CD14-positive monocyte (primary cell): ENCODE measurements around the gene ZSCAN23. TPM values are rescaled to one million over a fixed set of nuclear protein-coding genes. Genes with fewer than 3 reads are reported as not detected.
"Not testable (repeated sequence)": the region's sequence is repeated elsewhere in the genome, so short reads cannot be mapped to it uniquely, and the experiment has no call there.

Experiments
- DNase-seq, 3 donors: peaks; one replicate each; pipeline ENCODE4 v3.0.0-alpha.2; 2011 to 2022
- H2AFZ ChIP-seq: 2 replicates; pipeline ENCODE4 v1.6.0; 2012; ENCODE audit warnings: mild to moderate bottlenecking, low read depth, low read length, inconsistent platforms; ENCODE audit not compliant: insufficient read depth, poor library complexity, severe bottlenecking
- H3K27ac ChIP-seq, 2 donors: 1 replicate in 1 of 2; 2 replicates in 1 of 2; pipeline ENCODE4 v1.5.1; 2012 to 2013; ENCODE audit warnings: low read length in 2 of 2, control low read depth in 1 of 2, inconsistent platforms in 1 of 2, low read depth in 1 of 2, mild to moderate bottlenecking in 1 of 2
- H3K27me3 ChIP-seq, 2 donors: one replicate each; pipeline versions ENCODE4 v1.6.0 to v1.6.1; 2011 to 2013; ENCODE audit warnings: low read length in 2 of 2; ENCODE audit not compliant: control insufficient read depth in 2 of 2, insufficient read depth in 2 of 2
- H3K36me3 ChIP-seq, 2 donors: replicated peaks in 1 of 2; 1 replicate in 1 of 2; 2 replicates in 1 of 2; pipeline versions ENCODE4 v1.5.1 to v1.6.1; 2012 to 2013; ENCODE audit warnings: low read length in 2 of 2, control low read depth in 1 of 2, inconsistent platforms in 1 of 2, mild to moderate bottlenecking in 1 of 2; ENCODE audit not compliant: insufficient read depth in 2 of 2, control insufficient read depth in 1 of 2
- H3K4me1 ChIP-seq, 2 donors: 1 replicate in 1 of 2; 2 replicates in 1 of 2; pipeline versions ENCODE4 v1.5.1 to v1.6.1; 2012 to 2013; ENCODE audit warnings: low read length in 2 of 2, control low read depth in 1 of 2, inconsistent platforms in 1 of 2, mild to moderate bottlenecking in 1 of 2, moderate library complexity in 1 of 2; ENCODE audit not compliant: insufficient read depth in 2 of 2, control insufficient read depth in 1 of 2
- H3K4me2 ChIP-seq: replicated peaks from 2 replicates; pipeline ENCODE3; 2012; ENCODE audit warnings: low read length, moderate library complexity, mild to moderate bottlenecking; ENCODE audit not compliant: poor library complexity, severe bottlenecking; ENCODE audit errors: extremely low read depth
- H3K4me3 ChIP-seq, 3 experiments: fragments of 200-600 bp in 1 of 3; sonication (generic) in 1 of 3; replicated peaks in 1 of 3; 1 replicate in 2 of 3; 2 replicates in 1 of 3; pipeline ENCODE4 v1.5.1; 2011 to 2013; ENCODE audit warnings: low read length in 3 of 3, mild to moderate bottlenecking in 3 of 3, control low read depth in 2 of 3, low read depth in 2 of 3, inconsistent platforms in 1 of 3, moderate library complexity in 1 of 3
- H3K79me2 ChIP-seq: 2 replicates; pipeline ENCODE4 v1.6.0; 2012; ENCODE audit warnings: mild to moderate bottlenecking, control low read depth, inconsistent platforms, low read length, moderate library complexity; ENCODE audit not compliant: insufficient read depth
- H3K9ac ChIP-seq: 2 replicates; pipeline ENCODE4 v1.6.0; 2017; ENCODE audit warnings: low read length, mild to moderate bottlenecking; ENCODE audit not compliant: insufficient read depth, poor library complexity, severe bottlenecking
- H3K9me3 ChIP-seq, 2 donors: replicated peaks in 1 of 2; 1 replicate in 1 of 2; 2 replicates in 1 of 2; pipeline versions ENCODE4 v1.5.1 to v1.6.1; 2012 to 2013; ENCODE audit warnings: low read length in 2 of 2, control low read depth in 1 of 2; ENCODE audit not compliant: control insufficient read depth in 1 of 2, insufficient read depth in 1 of 2
- H4K20me1 ChIP-seq: 2 replicates; pipeline ENCODE4 v1.6.0; 2012; ENCODE audit warnings: mild to moderate bottlenecking, low read length, control low read depth, moderate library complexity; ENCODE audit not compliant: insufficient read depth
- H3K27ac Mint-ChIP-seq, 7 donors: one replicate each; pipeline ENCODE4 v1.8.0; 2020; ENCODE audit warnings: mild to moderate bottlenecking in 7 of 7, mixed read lengths in 7 of 7, moderate library complexity in 6 of 7, inconsistent platforms in 2 of 7
- H3K27me3 Mint-ChIP-seq, 3 donors: one replicate each; pipeline ENCODE4 v1.8.0; 2021 to 2022; ENCODE audit warnings: low read depth in 3 of 3, mild to moderate bottlenecking in 3 of 3, mixed read lengths in 3 of 3, moderate library complexity in 3 of 3, inconsistent platforms in 1 of 3
- H3K36me3 Mint-ChIP-seq, 2 donors: one replicate each; pipeline ENCODE4 v1.8.0; 2020; ENCODE audit warnings: mixed read lengths in 2 of 2, inconsistent platforms in 1 of 2, mild to moderate bottlenecking in 1 of 2
- H3K4me1 Mint-ChIP-seq: one replicate; pipeline ENCODE4 v1.8.0; 2020; ENCODE audit warnings: mild to moderate bottlenecking, mixed read lengths
- H3K4me3 Mint-ChIP-seq, 2 donors: one replicate each; pipeline ENCODE4 v1.8.0; 2020; ENCODE audit warnings: mild to moderate bottlenecking in 2 of 2, mixed read lengths in 2 of 2, moderate library complexity in 1 of 2
- H3K9me3 Mint-ChIP-seq, 7 donors: one replicate each; pipeline ENCODE4 v1.8.0; 2020 to 2022; ENCODE audit warnings: mixed read lengths in 7 of 7, mild to moderate bottlenecking in 6 of 7, moderate library complexity in 6 of 7, inconsistent platforms in 2 of 7
- WGBS: methylation state at CpG from one replicate; pipeline ENCODE4 v1.1.5; 2013; ENCODE audit warnings: missing lambda C conversion rate; ENCODE audit not compliant: insufficient coverage; 5-methylcytosine and 5-hydroxymethylcytosine counted together
- intact Hi-C, 2 donors: fragments of 100-400 bp; cut with micrococcal nuclease; formaldehyde crosslinking; loops; one replicate each; pipeline versions ENCODE4 v1.15.0 to v1.15.1; 2023
- polyA plus RNA-seq, 3 donors: library from polyadenylated mRNA; depleted of rRNA in 1 of 3; unstranded in 2 of 3; stranded (reverse) in 1 of 3; fragments of 300-500 nt in 2 of 3; fragments of >200 nt in 1 of 3; fragmentation: Illumina TruSeq in 2 of 3; gene quantifications; 1 replicate in 2 of 3; 2 replicates in 1 of 3; pipeline ENCODE4 v1.2.3, GENCODE V29; 2012 to 2021
- TF ChIP-seq, protein P1 (sequence below): fragments of 200-600 bp; IDR thresholded peaks from one replicate; pipeline ENCODE4 v1.8.0; 2022; ENCODE audit warnings: antibody characterized with exemption, mild to moderate bottlenecking

The ZSCAN23 gene
- polyA plus RNA-seq, 3 donors, result not detected

DNA sequence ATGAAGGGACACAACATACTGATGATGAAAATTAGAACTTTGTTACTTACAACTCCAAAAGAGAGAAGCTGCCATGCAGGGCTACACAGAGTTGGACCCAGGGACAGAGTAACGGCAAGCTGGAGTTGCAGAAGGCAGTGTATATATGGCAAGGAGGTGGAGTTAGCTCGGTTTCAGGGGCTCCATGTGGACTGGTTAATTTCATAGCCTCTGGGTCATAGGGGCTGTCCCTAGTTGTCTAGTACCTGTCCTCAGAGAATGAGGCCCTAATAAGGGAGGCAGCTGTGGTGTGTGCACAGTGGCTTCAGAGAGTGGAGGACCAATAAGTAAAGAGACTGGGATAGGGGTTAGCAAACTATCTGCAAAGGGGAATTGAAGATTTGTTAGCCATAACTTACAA is 35.9 kb downstream of the ZSCAN23 start:
- H3K27ac ChIP-seq, result no peak overlapping the region
- H3K27me3 Mint-ChIP-seq, result peaks cover 27 to 30% (median 27%) of the 10 kb centered on the region in 3 donors
- H3K36me3 ChIP-seq, result no peaks in the 10 kb centered on the region
- no peak overlapping the region for H3K4me3 ChIP-seq
- TF ChIP-seq, protein P1, sequence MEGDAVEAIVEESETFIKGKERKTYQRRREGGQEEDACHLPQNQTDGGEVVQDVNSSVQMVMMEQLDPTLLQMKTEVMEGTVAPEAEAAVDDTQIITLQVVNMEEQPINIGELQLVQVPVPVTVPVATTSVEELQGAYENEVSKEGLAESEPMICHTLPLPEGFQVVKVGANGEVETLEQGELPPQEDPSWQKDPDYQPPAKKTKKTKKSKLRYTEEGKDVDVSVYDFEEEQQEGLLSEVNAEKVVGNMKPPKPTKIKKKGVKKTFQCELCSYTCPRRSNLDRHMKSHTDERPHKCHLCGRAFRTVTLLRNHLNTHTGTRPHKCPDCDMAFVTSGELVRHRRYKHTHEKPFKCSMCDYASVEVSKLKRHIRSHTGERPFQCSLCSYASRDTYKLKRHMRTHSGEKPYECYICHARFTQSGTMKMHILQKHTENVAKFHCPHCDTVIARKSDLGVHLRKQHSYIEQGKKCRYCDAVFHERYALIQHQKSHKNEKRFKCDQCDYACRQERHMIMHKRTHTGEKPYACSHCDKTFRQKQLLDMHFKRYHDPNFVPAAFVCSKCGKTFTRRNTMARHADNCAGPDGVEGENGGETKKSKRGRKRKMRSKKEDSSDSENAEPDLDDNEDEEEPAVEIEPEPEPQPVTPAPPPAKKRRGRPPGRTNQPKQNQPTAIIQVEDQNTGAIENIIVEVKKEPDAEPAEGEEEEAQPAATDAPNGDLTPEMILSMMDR, result no peak
- no peak overlapping the region for H3K27ac Mint-ChIP-seq
- no peaks in the 10 kb centered on the region for H3K79me2 ChIP-seq
- no peak overlapping the region for H2AFZ ChIP-seq
- intact Hi-C loops, result no loop called here
- no peak for DNase-seq
- no peaks in the 10 kb centered on the region for H3K4me1 Mint-ChIP-seq
- no peaks in the 10 kb centered on the region for H3K9me3 ChIP-seq
- H3K27me3 ChIP-seq, result peaks cover 16 to 17% of the 10 kb centered on the region in 2 donors
- peaks cover 0 to 2% of the 10 kb centered on the region in 2 donors for H3K36me3 Mint-ChIP-seq
- H3K9me3 Mint-ChIP-seq, result peaks cover 0 to 11% (median 6%) of the 10 kb centered on the region in 7 donors
- peak overlapping the region in 1 of 2 donors; percentile 21 for H3K4me3 Mint-ChIP-seq
- no peak overlapping the region for H3K4me2 ChIP-seq
- 71% methylated on average over 2 of the region's 2 CpGs for WGBS
- H3K4me1 ChIP-seq, result no peaks in the 10 kb centered on the region
- H4K20me1 ChIP-seq, result no peaks in the 10 kb centered on the region
- H3K9ac ChIP-seq, result no peak overlapping the region

DNA sequence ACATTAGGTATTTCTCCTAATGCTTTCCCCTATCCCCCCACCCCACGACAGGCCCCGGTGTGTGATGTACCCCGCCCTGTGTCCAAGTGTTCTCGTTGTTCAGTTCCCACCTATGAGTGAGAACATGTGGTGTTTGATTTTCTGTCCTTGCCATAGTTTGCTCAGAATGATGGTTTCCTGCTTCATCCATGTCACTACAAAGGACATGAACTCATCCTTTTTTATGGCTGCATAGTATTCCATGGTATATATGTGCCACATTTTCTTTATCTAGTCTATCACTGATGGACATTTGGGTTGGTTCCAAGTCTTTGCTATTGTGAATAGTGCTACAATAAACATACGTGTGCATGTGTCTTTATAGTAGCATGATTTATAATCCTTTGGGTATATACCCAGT is 39.4 kb downstream of the ZSCAN23 start:
- H2AFZ ChIP-seq, H3K4me3 Mint-ChIP-seq, H3K27ac ChIP-seq, H4K20me1 ChIP-seq, H3K9ac ChIP-seq, H3K79me2 ChIP-seq, H3K36me3 ChIP-seq, H3K27ac Mint-ChIP-seq, H3K4me2 ChIP-seq, H3K36me3 Mint-ChIP-seq, DNase-seq, H3K9me3 ChIP-seq, H3K4me3 ChIP-seq, intact Hi-C loops: not testable (repeated sequence)
- Mint-ChIP-seq H3K4me1 (peaks cover 12% of the 10 kb centered on the region), H3K27me3 (peaks cover 39 to 46% (median 43%) of the 10 kb centered on the region in 3 donors), H3K9me3 (peaks cover 0 to 11% (median 7%) of the 10 kb centered on the region in 7 donors)
- WGBS, result no CpG with 5 or more reads among the region's 5 CpGs
- peaks cover 7 to 10% of the 10 kb centered on the region in 2 donors for H3K4me1 ChIP-seq
- peaks cover 28 to 33% of the 10 kb centered on the region in 2 donors for H3K27me3 ChIP-seq
